ENCODE measurements around the gene STARD3NL.

Gene STARD3NL

DNA sequence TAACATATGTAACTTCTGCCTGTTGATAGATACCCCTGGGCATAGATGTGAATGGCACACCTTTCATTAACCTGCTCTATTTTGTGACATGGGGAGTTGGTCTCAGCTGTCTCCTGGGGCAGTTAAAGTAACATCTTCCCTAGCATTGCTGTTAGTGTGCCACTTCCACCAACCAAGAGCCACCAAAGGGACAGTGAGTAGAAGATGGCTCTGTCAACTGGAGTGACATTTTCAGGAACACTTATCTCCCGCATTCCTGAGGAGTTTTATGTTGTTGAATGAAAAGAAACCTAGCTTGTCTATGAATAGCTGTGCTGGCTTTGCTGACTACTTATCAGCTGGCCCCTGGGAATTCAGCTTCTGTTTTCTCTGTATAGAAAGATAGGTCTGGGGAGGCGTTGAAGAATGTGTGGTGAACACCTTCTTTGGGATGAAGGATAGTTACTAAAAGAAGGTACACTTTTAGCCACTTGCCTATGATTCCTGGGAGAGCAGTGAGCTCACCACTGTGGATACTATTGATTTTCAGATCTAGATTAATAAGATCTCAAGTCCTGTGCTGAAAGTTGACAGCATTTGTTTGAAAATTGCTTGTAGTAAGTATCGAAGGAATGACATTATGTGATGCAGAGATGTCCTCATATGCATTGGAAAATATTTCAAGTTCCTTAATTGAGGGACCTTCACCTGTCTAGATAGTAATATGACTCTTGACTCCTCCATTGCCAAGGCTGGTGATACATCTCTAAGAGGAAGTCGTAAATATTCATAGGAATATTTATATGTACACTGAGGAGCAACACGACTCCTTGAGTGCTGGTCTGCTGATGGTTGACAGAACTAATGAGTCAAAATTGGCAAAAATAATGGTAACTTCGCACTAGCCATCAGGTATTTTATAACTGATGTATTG, 7.6 kb downstream of the STARD3NL start:
- DNase-seq: no peak

DNA sequence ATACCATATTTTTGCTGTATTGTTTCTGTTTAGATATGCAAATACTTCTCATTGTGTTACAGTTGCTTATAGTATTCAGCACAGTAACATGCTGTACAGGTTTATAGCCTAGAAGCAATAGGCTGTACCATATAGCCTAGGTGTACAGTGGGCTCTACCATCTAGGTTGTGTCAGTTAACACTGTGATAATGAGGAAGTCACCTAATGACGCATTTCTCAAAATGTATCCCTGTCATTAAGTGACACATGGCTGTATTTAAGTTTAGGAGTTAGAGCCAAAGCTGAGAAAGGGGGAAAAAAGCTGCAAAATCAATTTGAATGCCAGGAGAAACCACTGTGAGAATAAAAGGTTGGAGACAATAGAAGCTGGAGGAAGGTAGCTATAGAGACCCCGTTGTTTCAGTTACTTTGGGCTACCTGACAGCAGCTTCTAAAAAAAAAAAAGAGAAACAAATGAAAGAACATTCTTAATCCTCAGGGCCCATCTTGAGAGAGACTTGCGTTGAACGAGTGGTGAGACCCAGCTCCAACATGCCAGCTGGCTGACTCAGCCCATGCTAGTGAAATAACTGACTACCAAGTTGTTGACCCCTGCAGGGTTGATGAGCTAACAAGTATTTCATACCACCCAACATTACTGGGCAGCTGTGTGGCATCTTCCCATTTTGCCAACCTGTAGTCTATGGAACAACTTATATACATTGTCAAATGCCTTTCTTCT, 8.7 kb downstream of the STARD3NL start:
- no peak for DNase-seq

DNA sequence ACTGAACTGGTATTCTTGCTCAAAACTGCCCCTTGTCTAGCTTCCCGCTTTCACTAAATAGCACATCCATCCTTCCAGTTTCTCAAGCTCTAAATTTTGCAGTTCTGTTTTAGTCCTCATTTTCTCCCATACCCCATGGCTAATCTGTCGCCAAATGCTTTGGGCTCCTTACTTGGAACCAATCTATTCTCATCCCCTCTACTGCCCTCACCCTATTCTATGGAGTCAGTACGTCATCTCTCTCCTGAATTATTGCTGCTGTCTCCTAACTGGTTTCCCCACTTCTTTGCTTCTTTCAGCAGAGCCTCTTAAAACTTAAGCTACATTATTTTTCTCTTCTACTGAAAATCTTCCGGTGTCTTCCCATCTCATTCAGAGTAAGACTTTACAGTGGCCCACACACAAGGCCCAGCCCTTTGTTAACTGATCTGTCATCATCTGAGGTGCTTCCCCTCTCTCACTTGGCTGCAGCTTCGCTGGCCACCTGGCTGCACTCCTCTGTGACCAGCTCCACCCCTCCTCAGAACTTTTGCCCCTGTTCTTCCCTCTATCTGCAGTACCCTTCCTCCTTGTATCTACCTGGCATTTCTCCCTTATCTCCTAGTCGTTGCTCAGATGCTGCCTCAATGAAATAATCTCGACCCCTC, 9.9 kb downstream of the STARD3NL start:
- no peak for DNase-seq

DNA sequence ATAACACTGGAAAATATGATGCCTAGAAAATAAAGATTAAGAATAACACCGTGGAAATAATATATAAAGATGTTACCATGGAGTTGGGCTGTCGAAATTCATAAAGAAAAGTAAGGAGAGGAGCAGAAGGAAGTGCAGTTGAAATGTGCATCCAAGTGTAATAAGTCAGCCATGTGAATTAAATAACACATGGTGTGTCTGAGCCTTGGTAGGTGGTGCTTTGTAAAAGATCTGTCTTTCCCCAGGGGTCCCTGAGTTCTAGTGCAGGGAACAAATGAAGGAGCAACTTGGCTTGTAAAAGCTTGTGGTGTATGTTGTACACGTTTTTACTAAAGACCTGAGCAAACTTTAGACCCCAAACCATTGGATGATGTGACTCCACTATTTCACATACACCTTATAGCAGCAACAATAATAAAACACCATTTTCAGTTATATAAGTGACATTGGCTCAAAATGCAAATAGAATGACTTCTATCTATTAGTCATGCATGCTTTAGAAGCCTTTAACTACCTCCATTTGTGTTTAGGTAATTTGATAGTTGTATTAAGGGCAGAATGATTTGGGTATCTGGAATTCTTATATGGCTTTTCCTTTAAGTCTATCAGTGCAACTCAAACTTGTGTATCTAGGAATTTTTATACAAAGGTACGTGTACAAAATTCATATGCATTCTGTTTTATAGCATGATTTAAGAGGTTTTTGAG, 11.3 kb downstream of the STARD3NL start:
- no peak for DNase-seq

DNA sequence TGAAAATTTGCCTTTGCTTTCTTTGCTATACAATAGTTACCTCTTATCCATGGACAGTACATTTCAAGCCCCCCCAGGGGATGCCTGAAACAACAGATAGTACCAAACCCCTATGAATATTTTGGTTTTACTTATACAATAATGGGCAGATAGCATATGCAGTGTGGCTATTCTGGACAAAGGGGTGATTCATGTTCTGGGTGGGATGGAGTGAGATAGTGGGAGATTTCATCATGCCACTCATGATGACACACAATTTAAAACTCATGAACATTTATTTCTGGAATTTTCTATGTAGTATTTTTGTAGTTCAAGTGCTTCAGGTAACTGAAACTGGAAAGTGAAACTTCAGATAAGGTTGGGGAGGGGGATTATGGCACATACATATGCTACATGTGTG, 12.0 kb downstream of the STARD3NL start:
- DNase-seq: no peak

DNA sequence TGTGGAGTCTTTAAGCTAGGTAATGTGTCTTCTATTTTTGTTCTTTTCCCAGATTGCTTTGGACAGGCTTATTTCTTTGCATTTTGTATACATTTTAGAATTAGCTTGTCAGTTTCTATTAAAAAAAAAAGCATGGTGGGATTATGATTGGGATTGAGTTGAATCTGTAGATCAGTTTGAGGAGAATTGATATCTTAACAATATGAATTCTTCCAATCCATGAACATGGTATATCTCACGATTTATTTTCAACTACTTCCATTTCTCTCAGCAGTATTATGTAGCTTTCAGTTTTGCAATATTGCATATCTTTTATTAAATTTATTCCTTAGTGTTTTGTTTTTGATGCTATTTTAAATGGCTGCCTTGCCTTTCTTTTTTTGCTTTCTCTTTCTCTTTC, 13.7 kb downstream of the STARD3NL start:
- no peak for DNase-seq

DNA sequence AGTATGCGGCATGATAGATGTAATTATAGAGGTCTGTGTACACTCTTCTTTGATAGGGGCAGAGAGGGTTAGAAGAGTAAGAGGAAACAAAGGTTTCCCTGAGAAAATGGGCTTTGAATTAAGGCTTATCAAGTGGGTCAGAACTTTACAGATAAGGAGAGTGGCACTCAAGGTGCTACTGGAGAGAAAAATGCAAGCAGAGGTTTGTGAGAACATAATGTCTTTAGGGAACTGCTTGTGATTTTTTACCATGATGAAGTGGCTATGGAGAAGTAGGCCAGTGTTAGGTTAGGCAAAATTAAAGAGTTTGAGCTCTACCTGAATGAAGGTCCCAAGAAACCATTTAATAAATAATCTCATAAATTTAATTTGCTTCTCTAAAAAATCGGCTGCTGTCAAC, 14.3 kb downstream of the STARD3NL start:
- DNase-seq: no peak

DNA sequence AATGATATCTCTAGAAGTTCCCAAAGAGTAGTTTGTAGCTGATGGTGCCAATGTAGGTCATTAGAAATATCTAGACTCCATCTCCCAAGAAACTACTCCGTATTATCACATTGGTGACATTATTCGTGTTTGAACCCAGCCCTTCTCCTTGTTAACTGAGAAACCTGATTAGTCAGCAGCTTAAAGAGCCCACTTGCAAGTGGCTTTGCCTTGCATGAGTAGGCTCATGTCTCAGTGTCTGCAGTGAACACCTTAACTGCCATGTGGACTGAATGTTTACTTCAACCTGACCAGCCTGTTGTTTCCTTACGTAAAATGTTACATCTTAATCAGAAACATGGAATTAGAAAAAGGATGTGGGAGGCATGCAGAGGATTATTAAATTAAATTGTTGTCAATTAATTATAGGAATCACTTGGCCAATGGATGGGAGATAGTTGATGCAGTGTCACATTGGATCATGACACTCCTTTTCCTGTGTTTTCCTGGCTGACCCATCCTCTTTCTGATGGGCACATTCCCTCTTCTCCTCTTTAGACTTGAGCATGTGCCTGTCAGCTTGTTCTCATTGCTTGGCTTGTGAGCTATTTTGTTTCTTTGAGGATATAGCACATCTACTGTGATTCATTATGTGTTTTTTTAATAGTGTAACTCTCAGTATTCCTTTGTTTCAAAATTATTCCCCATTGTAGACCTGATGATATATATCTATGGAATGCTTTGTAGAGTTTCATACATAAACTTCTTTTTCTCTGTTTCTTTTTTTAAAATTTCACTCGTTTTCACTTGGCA, 18.0 kb downstream of the STARD3NL start:
- DNase-seq: no peak

DNA sequence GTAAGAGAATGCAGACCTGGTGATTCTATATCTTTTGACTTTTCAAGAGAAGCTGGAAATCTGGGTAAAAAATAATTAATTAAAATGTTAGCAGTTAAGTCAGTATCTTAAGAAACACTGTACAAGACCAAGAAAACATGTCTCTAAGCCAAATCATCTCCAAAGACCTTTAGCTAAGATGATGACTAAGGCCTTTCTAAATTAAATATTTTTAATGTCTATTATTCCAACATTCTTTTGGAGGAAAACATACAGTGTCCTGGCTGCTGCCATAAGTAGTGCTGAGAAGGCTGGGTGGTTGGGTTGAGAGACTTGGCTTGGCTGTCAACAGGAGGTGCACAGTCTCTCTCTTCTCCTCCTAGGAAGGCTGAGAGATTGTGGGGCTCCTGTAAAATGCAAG, 20.3 kb downstream of the STARD3NL start:
- no peak for DNase-seq

DNA sequence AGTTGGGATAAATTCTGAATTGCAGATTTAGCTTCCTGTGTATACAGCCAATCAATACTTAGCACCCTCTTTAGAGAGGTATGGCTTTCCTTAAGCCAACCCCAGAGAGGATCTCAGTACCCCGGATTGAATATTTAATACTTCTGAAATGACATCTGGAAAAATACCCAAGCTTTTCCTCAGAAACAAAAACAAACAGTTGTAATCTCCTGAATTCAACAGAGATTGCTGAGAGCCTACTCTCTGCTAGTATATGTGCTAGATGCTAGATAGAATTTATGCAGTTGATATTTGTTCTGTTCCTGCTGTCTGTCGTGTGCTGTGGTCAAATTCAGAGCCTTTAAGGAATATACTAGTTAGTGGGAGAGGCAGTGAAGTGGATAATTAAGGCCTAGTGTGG, 21.1 kb downstream of the STARD3NL start:
- no peak for DNase-seq

DNA sequence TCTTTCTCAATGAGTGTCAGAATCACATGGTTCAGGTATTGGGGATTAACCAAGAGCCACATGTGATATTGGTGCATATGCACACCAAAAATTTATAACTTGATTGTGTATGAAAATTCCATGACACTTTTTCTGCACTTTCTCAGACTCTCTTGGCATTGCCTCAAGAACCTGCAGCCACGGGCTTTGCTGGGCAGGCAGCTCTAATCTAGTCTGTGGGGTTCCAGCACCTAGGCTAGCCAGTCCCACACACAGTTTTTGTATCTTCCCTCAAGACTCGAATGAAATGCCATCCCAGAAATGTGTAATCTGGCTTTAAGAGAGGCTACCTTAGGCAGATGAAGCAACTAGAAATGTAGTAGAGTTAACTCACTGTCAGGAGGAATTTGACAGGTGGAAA, 21.7 kb downstream of the STARD3NL start:
- no peak for DNase-seq

DNA sequence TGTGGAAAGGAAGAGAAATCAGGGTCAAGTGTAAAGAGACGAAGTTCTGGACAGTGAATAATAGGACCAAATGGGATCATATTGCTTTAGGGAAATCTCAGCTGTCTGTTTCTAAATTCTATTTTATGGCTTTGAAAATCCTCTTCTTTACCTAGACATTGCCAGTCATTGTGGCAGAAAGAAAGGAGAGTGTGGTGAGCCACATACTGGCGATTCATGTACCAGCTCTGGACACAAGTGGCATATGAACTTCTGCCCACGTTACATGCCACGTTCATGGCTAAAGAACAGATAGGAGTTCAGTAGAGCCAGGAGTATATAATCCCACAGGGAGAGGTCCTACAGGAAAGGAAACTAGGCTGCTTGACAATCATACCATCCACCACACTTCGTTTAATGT, 28.0 kb downstream of the STARD3NL start:
- no peak for DNase-seq

DNA sequence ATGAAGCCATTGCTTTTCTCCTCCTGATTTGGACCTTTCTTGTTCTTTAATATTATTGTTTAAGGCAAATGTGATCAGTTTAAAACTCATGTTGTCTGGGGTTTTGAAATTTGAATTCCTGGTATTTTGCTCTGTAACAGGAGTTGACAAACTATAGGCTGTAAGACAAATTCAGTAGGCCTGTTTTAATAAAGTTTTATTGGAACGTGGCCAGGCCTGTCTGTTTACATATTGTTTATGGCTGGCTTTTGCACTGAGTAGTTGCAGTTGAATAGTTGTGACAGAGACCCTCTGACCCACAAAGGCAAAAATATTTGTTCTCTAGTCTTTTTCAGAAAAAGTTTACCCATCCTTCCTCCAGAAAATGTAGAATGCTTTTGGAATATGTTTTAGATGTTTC, 29.8 kb downstream of the STARD3NL start:
- no peak for DNase-seq

DNA sequence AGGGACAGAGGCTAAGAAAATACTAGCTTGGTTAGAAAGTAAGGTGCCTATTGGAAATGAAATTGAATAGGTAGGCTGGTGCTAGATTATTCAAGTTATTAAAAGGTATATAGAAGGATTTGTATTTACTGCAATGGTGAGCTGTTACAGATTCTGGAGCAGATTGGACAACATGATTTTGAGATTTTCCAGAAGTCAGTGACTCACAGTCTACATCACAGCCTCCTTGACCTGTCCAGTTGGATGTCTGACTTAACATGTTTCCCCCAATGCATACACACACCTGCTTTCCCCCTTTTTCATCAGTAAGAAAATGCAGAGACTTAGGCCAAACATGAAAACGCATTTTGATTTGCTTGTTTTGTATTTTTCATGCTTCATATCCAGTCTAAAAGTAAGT, 33.4 kb downstream of the STARD3NL start:
- no peak for DNase-seq

DNA sequence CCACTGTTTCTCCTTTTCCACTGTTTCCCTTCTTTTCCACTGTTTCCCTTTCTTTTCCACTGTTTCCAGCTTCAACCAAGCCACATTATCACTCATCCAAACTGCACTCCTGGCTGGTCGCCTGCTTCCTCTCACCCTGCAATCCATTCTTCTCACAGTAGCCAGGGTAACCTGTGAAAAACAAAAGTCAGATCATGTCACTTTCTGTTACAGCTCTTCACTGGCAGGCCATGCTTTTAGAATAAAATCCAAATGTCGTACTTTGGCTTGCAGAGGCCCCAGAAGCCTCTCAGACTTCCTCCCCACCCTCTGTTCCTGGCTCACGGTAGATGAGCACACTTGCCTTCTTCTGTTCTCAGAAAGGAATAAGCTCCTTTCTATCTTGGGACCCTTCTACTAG, 33.9 kb downstream of the STARD3NL start:
- DNase-seq: no peak

DNA sequence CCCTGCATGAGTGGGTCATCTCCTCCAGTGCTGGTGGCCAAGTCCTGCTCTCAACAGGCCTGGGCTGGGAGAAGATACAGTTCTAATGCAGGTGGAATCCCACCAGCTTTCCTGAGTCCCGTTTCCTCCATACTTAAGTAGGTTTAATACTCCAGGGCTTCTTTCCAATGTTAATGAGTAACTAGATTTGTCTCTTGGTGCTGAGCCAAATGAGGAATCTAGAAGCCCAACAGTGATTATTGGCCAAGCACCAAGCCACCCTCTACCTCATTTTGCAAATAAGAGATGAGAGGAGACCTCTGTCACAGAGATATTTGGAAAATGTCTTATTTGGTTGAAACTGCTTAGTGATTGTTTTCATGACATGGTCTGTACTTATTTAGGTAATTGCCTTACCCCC, 37.1 kb downstream of the STARD3NL start:
- no peak for DNase-seq

DNA sequence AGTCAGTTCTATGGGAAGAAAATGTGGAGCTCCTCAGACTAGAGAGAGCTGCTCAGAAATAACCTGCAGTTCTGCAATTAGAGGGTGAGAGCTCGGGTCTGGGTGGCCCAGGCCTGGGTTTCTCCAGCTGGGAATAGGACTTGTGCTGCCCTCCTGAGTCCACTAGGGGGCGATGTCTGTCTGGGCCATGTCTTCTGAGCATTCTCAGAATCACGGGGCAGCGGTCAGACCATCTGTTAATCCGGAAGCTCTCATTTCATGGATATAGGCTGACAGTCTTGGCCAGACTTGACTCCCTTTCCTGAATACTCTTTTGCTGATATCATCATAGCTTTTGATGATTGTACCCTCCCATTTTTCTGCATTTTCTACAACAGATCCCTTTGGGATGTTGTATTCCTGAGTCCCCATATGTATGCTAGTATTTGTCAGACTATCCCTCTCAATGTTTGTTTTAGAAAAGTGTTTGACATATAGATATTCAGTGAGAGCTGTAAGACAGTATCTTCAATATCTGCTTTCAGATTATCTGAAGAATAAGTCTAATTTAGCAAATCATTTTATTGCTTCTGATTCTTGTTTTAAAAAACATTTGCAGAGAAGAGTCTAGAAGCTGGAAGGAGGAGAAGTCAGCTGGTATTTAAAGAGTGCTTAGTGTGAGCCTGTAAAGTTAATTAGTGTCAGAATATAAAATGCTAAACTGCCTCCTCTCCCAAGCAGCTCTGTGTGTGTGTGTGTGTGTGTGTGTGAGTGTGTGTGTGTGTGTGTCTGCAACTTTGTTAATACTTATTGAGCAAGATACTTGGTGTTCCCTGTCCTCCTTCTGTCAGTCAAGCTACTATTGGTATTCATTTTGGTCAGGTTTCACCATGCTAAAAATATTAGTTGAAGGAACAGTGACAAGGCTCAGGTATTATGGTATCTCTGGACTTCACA, 38.0 kb downstream of the STARD3NL start:
- no peak for DNase-seq

DNA sequence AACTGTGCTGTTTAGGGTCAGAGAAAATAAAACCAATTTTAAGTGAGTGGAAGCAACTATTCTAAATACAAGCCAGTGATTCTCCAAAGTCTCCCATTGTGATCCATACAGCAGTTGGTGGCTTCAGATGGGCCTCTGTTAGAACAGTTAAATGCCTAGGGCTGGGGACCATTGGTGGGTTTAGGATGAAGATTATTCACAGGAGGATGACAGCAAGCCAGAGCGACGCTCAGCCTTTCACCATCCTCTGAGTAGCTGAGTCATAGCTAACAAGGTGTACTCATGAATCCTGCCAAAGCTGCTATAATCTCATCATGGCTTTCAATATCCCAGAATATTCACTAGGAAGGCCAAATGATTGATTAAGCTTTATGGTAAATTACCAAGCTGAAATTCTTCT, 39.6 kb downstream of the STARD3NL start:
- DNase-seq: no peak

DNA sequence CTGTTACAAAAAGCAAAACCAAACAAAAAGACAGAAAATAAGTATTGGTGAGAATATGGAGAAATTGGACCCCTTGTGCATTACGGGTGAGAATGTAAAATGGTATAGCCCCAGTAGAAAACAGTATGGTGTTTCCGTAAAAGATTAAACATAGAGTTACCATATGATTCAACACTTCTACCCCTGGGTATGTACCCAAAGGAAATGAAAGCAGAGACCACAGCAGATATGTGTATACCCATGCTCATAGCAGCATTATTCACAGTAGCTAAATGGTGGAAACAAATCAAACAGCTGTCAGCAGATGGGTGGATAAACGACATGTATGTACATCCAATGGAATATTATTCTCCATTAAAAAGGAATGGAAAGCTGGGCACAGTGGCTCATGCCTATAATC, 42.4 kb downstream of the STARD3NL start:
- no peak for DNase-seq

DNA sequence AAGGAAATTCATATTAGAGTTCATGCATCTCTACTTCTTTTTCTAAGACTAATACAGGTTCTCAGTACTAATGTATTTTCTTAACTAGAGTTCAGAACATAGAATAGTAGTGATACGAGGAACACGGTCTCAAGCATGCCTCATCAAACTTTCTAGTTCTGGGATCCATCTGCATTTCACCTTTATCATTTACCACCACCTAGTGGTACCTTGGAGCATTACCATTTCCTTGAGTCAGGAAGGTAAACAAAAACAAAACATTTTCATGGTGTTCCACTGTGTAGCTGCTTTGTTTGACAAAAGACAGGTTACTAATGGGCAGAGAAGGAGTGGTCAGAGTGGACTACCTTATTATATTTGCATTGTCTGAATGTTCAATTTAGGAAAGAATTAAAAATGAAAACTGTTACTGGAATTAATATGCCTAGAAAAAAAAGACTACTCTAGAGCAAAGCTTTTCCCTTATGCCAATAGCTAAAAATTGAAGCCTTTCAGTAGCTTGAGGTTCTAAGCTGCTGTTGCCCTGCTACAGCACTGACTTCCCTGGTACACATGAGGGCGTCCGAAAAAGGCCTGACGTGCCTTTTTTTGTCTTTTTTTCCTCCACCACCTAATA, 44.5 kb downstream of the STARD3NL start:
- DNase-seq: peak in 1 of 2 experiments; percentile 40

DNA sequence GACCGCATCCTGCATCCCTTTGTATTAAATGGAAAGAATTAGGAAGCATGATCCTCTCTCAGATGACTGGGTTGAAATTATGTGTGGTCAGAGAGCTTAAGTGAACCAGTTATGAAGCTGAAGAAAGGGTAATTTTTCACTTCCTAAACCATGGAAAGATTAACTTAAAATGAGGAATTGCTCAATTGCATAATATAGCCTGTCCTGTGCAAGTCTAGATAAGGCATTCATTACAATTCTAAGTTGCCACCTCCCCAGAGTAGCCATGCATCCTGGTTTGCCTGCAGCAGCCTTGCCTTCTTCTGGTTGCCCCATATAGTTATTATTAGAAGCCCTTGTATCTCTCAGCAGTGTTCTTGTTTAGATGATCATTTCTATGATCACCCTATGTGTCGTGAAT, 45.3 kb downstream of the STARD3NL start:
- DNase-seq: no peak
